ENCODE results near the gene C6orf136.
A peak's percentile ranks its signal among the peaks of the same experiment; 100 is the strongest.

C6orf136 gene

DNA sequence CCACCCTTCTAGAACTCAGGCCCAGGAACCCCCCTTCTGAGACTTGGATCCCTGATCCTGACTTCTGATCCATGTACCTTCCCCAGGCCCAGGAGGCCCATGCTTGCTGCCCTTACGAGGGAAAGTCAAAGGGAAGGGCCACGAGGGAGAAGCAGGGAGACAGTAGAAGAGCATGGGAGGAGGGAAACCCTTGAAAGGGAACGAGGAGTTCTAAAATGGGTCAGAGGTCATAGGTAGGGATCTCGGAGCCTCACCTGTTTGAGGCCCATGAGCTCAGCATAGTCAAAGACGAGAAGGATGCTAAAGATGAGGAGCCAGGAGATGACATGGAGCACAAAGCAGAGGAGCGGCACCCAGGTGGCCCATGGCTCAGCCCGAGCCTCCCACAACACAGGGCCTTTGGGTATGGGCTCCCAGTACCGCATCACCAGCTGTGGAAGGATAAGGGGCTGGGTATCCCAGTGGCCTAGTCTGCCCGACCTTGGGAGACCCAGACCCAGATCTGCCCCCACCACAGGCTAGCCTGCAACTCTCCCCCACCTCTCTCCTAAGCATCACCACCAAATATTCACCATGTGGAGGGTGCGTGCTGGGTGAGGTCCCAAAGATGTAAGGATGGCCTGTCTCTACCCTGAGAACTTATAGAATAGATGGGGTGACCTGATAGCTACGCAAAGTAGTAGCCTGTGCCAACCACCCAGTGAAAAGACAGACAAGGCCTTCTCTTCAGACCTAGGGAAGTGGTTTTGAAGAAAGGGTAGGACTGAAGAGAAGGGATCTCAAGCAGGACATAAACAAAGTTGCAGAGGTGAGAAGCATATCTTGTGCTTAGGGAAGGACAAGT is 42.3 kb downstream of the C6orf136 start:
- H3K4me3 ChIP-seq (ENCODE audit: control insufficient read depth in 1 of 7, extremely low read depth in 1 of 7, insufficient read depth in 4 of 7, low read depth in 2 of 7, low read length in 6 of 7) = peak overlapping the region in 3 of 7 experiments; percentile 83 to 86 (median 86)
- no peaks in the 10 kb centered on the region for H3K9me3 ChIP-seq (ENCODE audit: control extremely low read depth in 1 of 5, control insufficient read depth in 4 of 5, insufficient read depth in 2 of 5, low read depth in 1 of 5, low read length in 4 of 5)
- WGBS (ENCODE audit: insufficient coverage) = 88% methylated on average over 9 of the region's 11 CpGs
- ChIA-PET POLR2A (interaction anchor here (0.5 to 1.2 kb wide), 4 partner anchors 28 to 110 kb away, joined by 3 to 9 read pairs (median 3); no protein-coding TSS in a partner anchor), CTCF (interaction anchor here (0.9 to 5.2 kb wide), 16 partner anchors 9 to 145 kb away, joined by 3 to 37 read pairs (median 4); partner anchors contain the start of genes MDC1 and TUBB)
- H3K27ac ChIP-seq (ENCODE audit: insufficient read depth in 1 of 2, low read depth in 1 of 2, low read length in 2 of 2, poor library complexity in 1 of 2, severe bottlenecking in 2 of 2) = peak overlapping the region in 1 of 2 experiments; percentile 59
- peaks cover 0 to 9% (median 0%) of the 10 kb centered on the region in 4 experiments for H3K36me3 ChIP-seq (ENCODE audit: control insufficient read depth in 4 of 4, insufficient read depth in 4 of 4, low read length in 3 of 4)
- H3K27me3 ChIP-seq (replicated peaks in 2 of 5; ENCODE audit: control insufficient read depth in 4 of 5, insufficient read depth in 5 of 5, low read length in 4 of 5) = no peaks in the 10 kb centered on the region
- DNase-seq = no peak
- H3K4me1 ChIP-seq (ENCODE audit: control extremely low read depth in 1 of 4, control insufficient read depth in 4 of 4, insufficient read depth in 4 of 4, low read length in 3 of 4) = peaks cover 16 to 59% (median 55%) of the 10 kb centered on the region in 4 experiments

GRCh38 chr6:30689985-30690384 is 43.1 kb downstream of the C6orf136 start:
- H3K36me3 ChIP-seq (ENCODE audit: control insufficient read depth in 4 of 4, insufficient read depth in 4 of 4, low read length in 3 of 4) = peaks cover 0 to 8% (median 0%) of the 10 kb centered on the region in 4 experiments
- POLR2A ChIA-PET = interaction anchor here (0.8 to 1.2 kb wide), 2 partner anchors 31 to 38 kb away, joined by 3 to 9 read pairs; no protein-coding TSS in a partner anchor
- CTCF ChIA-PET = interaction anchor here (1.0 to 5.2 kb wide), 6 partner anchors 10 to 33 kb away, joined by 3 to 37 read pairs (median 8); partner anchors contain the start of gene MDC1
- H3K27ac ChIP-seq (ENCODE audit: insufficient read depth in 1 of 2, low read depth in 1 of 2, low read length in 2 of 2, poor library complexity in 1 of 2, severe bottlenecking in 2 of 2) = peak overlapping the region in 1 of 2 experiments; percentile 59
- DNase-seq = no peak
- H3K4me1 ChIP-seq (ENCODE audit: control extremely low read depth in 1 of 4, control insufficient read depth in 4 of 4, insufficient read depth in 4 of 4, low read length in 3 of 4) = peaks cover 15 to 56% (median 50%) of the 10 kb centered on the region in 4 experiments
- H3K27me3 ChIP-seq (replicated peaks in 2 of 5; ENCODE audit: control insufficient read depth in 4 of 5, insufficient read depth in 5 of 5, low read length in 4 of 5) = no peaks in the 10 kb centered on the region
- H3K4me3 ChIP-seq (ENCODE audit: control insufficient read depth in 1 of 7, extremely low read depth in 1 of 7, insufficient read depth in 4 of 7, low read depth in 2 of 7, low read length in 6 of 7) = peak overlapping the region in 6 of 7 experiments; percentile 83 to 96 (median 86)
- no peaks in the 10 kb centered on the region for H3K9me3 ChIP-seq (ENCODE audit: control extremely low read depth in 1 of 5, control insufficient read depth in 4 of 5, insufficient read depth in 2 of 5, low read depth in 1 of 5, low read length in 4 of 5)
- WGBS (ENCODE audit: insufficient coverage) = 46% methylated on average over 4 of the region's 4 CpGs

- under 1% methylated on average over 38 of the region's 40 CpGs for WGBS (ENCODE audit: insufficient coverage)
- POLR2A ChIA-PET = interaction anchor here (0.8 to 1.2 kb wide), 3 partner anchors 8 to 76 kb away, joined by 3 to 9 read pairs (median 3); no protein-coding TSS in a partner anchor
- Histone ChIP-seq H3K27ac (ENCODE audit: insufficient read depth in 1 of 2, low read depth in 1 of 2, low read length in 2 of 2, poor library complexity in 1 of 2, severe bottlenecking in 2 of 2) (peak within 1 kb of the TSS in 1 of 2 experiments; percentile 59), H3K36me3 (ENCODE audit: control insufficient read depth in 4 of 4, insufficient read depth in 4 of 4, low read length in 3 of 4) (peaks cover 0 to 4% (median 0%) of the 10 kb centered on the region in 4 experiments), H3K4me1 (ENCODE audit: control extremely low read depth in 1 of 4, control insufficient read depth in 4 of 4, insufficient read depth in 4 of 4, low read length in 3 of 4) (peaks cover 12 to 49% (median 44%) of the 10 kb centered on the region in 4 experiments), H3K27me3 (replicated peaks in 2 of 5; ENCODE audit: control insufficient read depth in 4 of 5, insufficient read depth in 5 of 5, low read length in 4 of 5) (no peaks in the 10 kb centered on the region), H3K4me3 (ENCODE audit: control insufficient read depth in 1 of 7, extremely low read depth in 1 of 7, insufficient read depth in 4 of 7, low read depth in 2 of 7, low read length in 6 of 7) (peak within 1 kb of the TSS; percentile 83 to 96 (median 86)), H3K9me3 (ENCODE audit: control extremely low read depth in 1 of 5, control insufficient read depth in 4 of 5, insufficient read depth in 2 of 5, low read depth in 1 of 5, low read length in 4 of 5) (no peaks in the 10 kb centered on the region)
- CTCF ChIA-PET = interaction anchor here (1.0 to 5.2 kb wide), 8 partner anchors 11 to 64 kb away, joined by 3 to 37 read pairs (median 8); partner anchors contain the start of genes ATAT1 and MDC1
- DNase-seq = peak; percentile 51 to 61 (median 60)
Measured at GRCh38 chr6:30690403-30691207, 43.7 kb downstream of the C6orf136 start, which contains the start of gene NRM. TSS of gene NRM (minus strand) at chr6:30690984. CDS start at chr6:30690974, 10 bp downstream.

DNA sequence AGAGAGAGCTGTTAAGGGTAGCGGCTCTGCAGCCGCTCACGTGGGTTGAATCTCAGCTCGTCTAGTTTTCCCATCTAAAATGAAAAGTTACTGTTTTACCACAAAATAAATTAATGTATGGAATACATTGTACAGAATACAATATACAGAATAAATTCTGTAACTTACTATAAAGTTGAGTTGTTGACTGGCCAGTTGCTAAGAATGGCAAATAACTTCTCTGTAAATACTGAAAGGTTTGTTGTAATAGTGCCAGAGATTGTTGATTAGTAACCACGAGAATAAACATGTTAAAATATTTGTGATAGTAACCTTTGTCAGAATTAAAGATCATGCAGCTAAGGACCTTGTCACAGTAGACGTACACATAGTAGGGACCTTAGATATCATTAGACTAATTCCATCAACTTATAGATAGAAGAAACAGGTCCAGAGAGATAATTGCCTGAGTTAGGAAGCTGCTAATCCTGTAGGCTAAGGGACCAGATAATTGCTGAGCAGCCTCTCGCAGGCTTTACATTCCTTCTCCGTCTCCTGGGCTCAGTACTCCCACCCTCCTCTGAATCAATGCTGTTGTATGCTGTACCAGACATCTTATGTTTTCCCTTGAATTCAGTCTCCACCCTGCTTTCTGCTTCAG is 44.4 kb downstream of the C6orf136 start:
- H3K27me3 ChIP-seq (replicated peaks in 2 of 5; ENCODE audit: control insufficient read depth in 4 of 5, insufficient read depth in 5 of 5, low read length in 4 of 5) = no peaks in the 10 kb centered on the region
- peaks cover 12 to 42% (median 38%) of the 10 kb centered on the region in 4 experiments for H3K4me1 ChIP-seq (ENCODE audit: control extremely low read depth in 1 of 4, control insufficient read depth in 4 of 4, insufficient read depth in 4 of 4, low read length in 3 of 4)
- DNase-seq = peak in 1 of 3 donors; percentile 23
- H3K36me3 ChIP-seq (ENCODE audit: control insufficient read depth in 4 of 4, insufficient read depth in 4 of 4, low read length in 3 of 4) = peaks cover 0 to 4% (median 0%) of the 10 kb centered on the region in 4 experiments
- H3K4me3 ChIP-seq (ENCODE audit: control insufficient read depth in 1 of 7, extremely low read depth in 1 of 7, insufficient read depth in 4 of 7, low read depth in 2 of 7, low read length in 6 of 7) = peak overlapping the region; percentile 83 to 96 (median 86)
- H3K9me3 ChIP-seq (ENCODE audit: control extremely low read depth in 1 of 5, control insufficient read depth in 4 of 5, insufficient read depth in 2 of 5, low read depth in 1 of 5, low read length in 4 of 5) = no peaks in the 10 kb centered on the region
- H3K27ac ChIP-seq (ENCODE audit: insufficient read depth in 1 of 2, low read depth in 1 of 2, low read length in 2 of 2, poor library complexity in 1 of 2, severe bottlenecking in 2 of 2) = peak overlapping the region in 1 of 2 experiments; percentile 59
- ChIA-PET POLR2A (interaction anchor here (1.0 kb wide), 1 partner anchor 9 kb away, joined by 3 read pairs; no protein-coding TSS in a partner anchor), CTCF (interaction anchor here (1.1 to 5.2 kb wide), 6 partner anchors 11 to 64 kb away, joined by 4 to 37 read pairs (median 8); partner anchors contain the start of genes ATAT1 and MDC1)
- 76% methylated on average over 2 of the region's 8 CpGs for WGBS (ENCODE audit: insufficient coverage)

DNA sequence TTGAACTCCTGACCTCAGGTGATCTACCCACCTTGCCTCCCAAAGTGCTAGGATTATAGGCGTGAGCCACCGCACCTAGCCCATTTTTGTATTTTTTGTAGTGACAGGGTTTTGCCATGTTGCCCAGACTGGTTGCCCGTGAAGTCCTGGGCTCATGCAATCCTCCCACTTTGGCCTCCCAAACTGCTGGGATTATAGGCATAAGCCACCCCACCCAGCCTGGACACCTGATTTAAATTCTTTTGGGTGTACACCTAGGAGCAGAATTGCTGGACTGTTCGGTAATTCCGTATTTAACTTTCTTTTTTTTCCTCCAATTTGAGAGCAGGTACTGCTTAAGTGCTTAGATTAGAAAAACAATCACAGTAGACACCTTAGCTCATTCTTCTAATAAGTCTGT is 49.5 kb downstream of the C6orf136 start:
- no peaks in the 10 kb centered on the region for H3K27me3 ChIP-seq (replicated peaks in 2 of 5; ENCODE audit: control insufficient read depth in 4 of 5, insufficient read depth in 5 of 5, low read length in 4 of 5)
- DNase-seq = no peak
- no peaks in the 10 kb centered on the region for H3K9me3 ChIP-seq (ENCODE audit: control extremely low read depth in 1 of 5, control insufficient read depth in 4 of 5, insufficient read depth in 2 of 5, low read depth in 1 of 5, low read length in 4 of 5)
- CTCF ChIA-PET = interaction anchor here (1.3 kb wide), 1 partner anchor 17 kb away, joined by 4 read pairs; no protein-coding TSS in a partner anchor
- H3K36me3 ChIP-seq (ENCODE audit: control insufficient read depth in 4 of 4, insufficient read depth in 4 of 4, low read length in 3 of 4) = peaks cover 2 to 7% (median 6%) of the 10 kb centered on the region in 4 experiments
- WGBS (ENCODE audit: insufficient coverage) = 100% methylated on average over 3 of the region's 5 CpGs
- H3K27ac ChIP-seq (ENCODE audit: insufficient read depth in 1 of 2, low read depth in 1 of 2, low read length in 2 of 2, poor library complexity in 1 of 2, severe bottlenecking in 2 of 2) = no peak overlapping the region
- peaks cover 0 to 2% (median under 1%) of the 10 kb centered on the region in 4 experiments for H3K4me1 ChIP-seq (ENCODE audit: control extremely low read depth in 1 of 4, control insufficient read depth in 4 of 4, insufficient read depth in 4 of 4, low read length in 3 of 4)
- POLR2A ChIA-PET = no interaction called here
- no peak overlapping the region for H3K4me3 ChIP-seq (ENCODE audit: control insufficient read depth in 1 of 7, extremely low read depth in 1 of 7, insufficient read depth in 4 of 7, low read depth in 2 of 7, low read length in 6 of 7)

DNA sequence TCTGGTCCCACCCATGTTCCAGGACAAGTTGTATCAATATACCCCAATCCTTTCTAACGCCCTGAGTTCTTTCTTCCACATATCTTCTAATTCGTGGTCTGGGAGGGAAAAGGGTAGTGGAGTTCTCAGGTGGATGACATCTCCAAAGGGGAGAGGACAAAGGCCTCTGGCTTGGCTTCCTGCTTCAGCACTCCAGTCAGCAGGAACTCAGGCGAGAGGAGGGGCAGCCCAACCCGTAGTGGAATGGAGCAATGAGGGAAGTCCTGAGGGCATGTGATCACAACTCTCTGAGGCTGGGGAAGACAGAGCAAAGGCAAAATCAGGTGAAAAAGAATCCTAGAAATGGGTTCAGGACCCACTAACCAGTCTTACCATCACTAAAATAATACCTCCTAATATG is 53.4 kb downstream of the C6orf136 start:
- H3K4me1 ChIP-seq (ENCODE audit: control extremely low read depth in 1 of 4, control insufficient read depth in 4 of 4, insufficient read depth in 4 of 4, low read length in 3 of 4) = no peaks in the 10 kb centered on the region
- ChIA-PET POLR2A (no interaction called here), CTCF (interaction anchor here (1.0 to 2.5 kb wide), 2 partner anchors 19 to 22 kb away, joined by 3 to 9 read pairs; no protein-coding TSS in a partner anchor)
- 63% methylated on average over 2 of the region's 4 CpGs for WGBS (ENCODE audit: insufficient coverage)
- no peak for DNase-seq
- no peaks in the 10 kb centered on the region for H3K27me3 ChIP-seq (replicated peaks in 2 of 5; ENCODE audit: control insufficient read depth in 4 of 5, insufficient read depth in 5 of 5, low read length in 4 of 5)
- H3K36me3 ChIP-seq (ENCODE audit: control insufficient read depth in 4 of 4, insufficient read depth in 4 of 4, low read length in 3 of 4) = peaks cover 10 to 33% (median 30%) of the 10 kb centered on the region in 4 experiments
- no peak overlapping the region for H3K27ac ChIP-seq (ENCODE audit: insufficient read depth in 1 of 2, low read depth in 1 of 2, low read length in 2 of 2, poor library complexity in 1 of 2, severe bottlenecking in 2 of 2)
- no peak overlapping the region for H3K4me3 ChIP-seq (ENCODE audit: control insufficient read depth in 1 of 7, extremely low read depth in 1 of 7, insufficient read depth in 4 of 7, low read depth in 2 of 7, low read length in 6 of 7)
- no peaks in the 10 kb centered on the region for H3K9me3 ChIP-seq (ENCODE audit: control extremely low read depth in 1 of 5, control insufficient read depth in 4 of 5, insufficient read depth in 2 of 5, low read depth in 1 of 5, low read length in 4 of 5)

All from common myeloid progenitor, CD34-positive (primary cell).